Sigmoid colon (tissue), 4 donors: ENCODE data around the gene MED19.

Source experiments
- CTCF ChIP-seq, 4 experiments: fragments of 450-650 bp in 3 of 4; fragments of 200-600 bp in 1 of 4; IDR thresholded peaks; one replicate each; pipeline ENCODE4 v1.5.1; 2016 to 2019; ENCODE audit warnings: antibody characterized with exemption in 4 of 4, mild to moderate bottlenecking in 3 of 4, moderate library complexity in 2 of 4
- EP300 ChIP-seq, 4 donors: sonication (generic); formaldehyde crosslinking; IDR thresholded peaks; one replicate each; pipeline ENCODE4 v1.6.1; 2017; ENCODE audit warnings: antibody characterized with exemption in 4 of 4
- POLR2A ChIP-seq, 2 donors: fragments of 450-650 bp; IDR thresholded peaks; one replicate each; pipeline ENCODE4 v1.6.1; 2016; ENCODE audit warnings: antibody characterized with exemption in 2 of 2, mild to moderate bottlenecking in 2 of 2, moderate library complexity in 2 of 2
- POLR2AphosphoS5 ChIP-seq, 4 donors: sonication (generic); formaldehyde crosslinking; IDR thresholded peaks; one replicate each; pipeline ENCODE4 v1.6.1; 2017; ENCODE audit warnings: antibody characterized with exemption in 4 of 4

DNA sequence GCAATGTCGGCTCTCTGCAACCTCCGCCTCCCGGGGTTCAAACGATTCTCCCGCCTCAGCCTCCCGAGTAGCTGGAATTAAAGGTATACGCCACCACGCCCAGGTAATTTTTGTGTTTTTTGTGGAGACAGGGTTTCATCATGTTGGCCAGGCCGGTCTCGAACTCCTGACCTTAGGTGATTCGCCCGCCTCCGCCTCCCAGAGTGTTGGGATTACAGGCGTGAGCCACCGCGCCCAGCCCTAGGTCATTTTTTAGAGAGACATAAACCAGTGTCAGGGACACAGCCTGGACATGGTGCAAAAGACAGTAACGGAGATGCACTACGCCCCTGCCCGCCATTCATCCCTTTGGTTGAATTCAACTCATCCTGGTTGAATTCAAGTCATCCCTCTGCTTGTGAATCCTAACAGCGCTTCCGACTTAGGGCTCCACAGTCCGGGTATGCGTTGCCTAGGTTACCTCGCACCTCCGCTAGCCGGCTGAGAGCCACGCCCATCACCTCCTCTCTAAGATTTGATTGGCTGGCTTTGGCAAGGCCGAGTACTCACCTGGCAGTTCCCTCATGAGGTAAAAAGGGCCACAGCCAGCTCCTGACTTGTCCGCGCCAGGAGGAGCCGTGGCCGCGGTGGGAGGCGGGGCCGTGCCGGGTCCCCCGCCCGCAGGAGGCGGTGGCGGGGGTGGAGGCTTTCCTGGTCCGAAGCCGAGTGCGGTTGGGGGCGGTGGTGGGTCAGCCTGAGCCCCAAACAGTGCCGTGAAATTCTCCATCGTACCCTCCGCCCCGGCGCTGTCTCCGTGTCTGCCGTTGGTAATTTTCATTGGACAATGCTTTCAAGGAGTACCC, at the start of gene MED19:
- no peak for TF ChIP-seq CTCF (IDR thresholded peaks at IDR 0.05)
- peak in 3 of 4 donors; percentile 5 to 30 (median 11) for TF ChIP-seq POLR2AphosphoS5 (IDR thresholded peaks at IDR 0.05)
- peak in 1 of 2 donors; percentile 19 for TF ChIP-seq POLR2A (IDR thresholded peaks at IDR 0.05)
- no peak for TF ChIP-seq EP300 (IDR thresholded peaks at IDR 0.05)
